Ureter (tissue), 1 donor: Measurements from ENCODE around the gene AKT2. TPM values are rescaled to one million over a fixed set of nuclear protein-coding genes. Genes with fewer than 3 reads are reported as not detected.

Experiments
- DNase-seq: peaks from one replicate; pipeline ENCODE4 v3.0.0-alpha.2; 2020; ENCODE audit warnings: low spot score
- total RNA-seq: library from RNA; stranded (reverse); gene quantifications from one replicate; pipeline ENCODE4 v1.2.4, GENCODE V29; 2023
- donor health status: DM: yes; HTN: yes; CAD: no.

AKT2 gene
- total RNA-seq, 1 donor from 2014 or later = 128 TPM

- no peak for DNase-seq
Observed at GRCh38 chr19:40300668-40301067, 15.5 kb upstream of the AKT2 start.

- DNase-seq = no peak
Observed at GRCh38 chr19:40298026-40298425, 12.9 kb upstream of the AKT2 start.

GRCh38 chr19:40294560-40294959, 9.4 kb upstream of the AKT2 start:
- DNase-seq = no peak

GRCh38 chr19:40286971-40287421, 1.9 kb upstream of the AKT2 start:
- no peak for DNase-seq

- no peak for DNase-seq
Observed at GRCh38 chr19:40286235-40286970, 1.3 kb upstream of the AKT2 start.

GRCh38 chr19:40285353-40286234, 449 bp upstream of the AKT2 start:
- DNase-seq = peak; percentile 99

- DNase-seq = no peak
Observed at GRCh38 chr19:40284251-40284500, 969 bp downstream of the AKT2 start.

- DNase-seq = no peak
Observed at GRCh38 chr19:40283414-40284250, 1.5 kb downstream of the AKT2 start.

- no peak for DNase-seq
Observed at GRCh38 chr19:40282920-40283319, 2.2 kb downstream of the AKT2 start.

- no peak for DNase-seq
Observed at GRCh38 chr19:40282209-40282580, 3.0 kb downstream of the AKT2 start.

GRCh38 chr19:40281381-40282208, 3.5 kb downstream of the AKT2 start:
- DNase-seq = no peak

- DNase-seq = no peak
Observed at GRCh38 chr19:40280608-40281221, 4.4 kb downstream of the AKT2 start.

- no peak for DNase-seq
Observed at GRCh38 chr19:40279761-40280607, 5.2 kb downstream of the AKT2 start.

- peak; percentile 70 for DNase-seq
Observed at GRCh38 chr19:40279120-40279551, 6.0 kb downstream of the AKT2 start.

- DNase-seq = no peak
Observed at GRCh38 chr19:40278361-40279035, 6.6 kb downstream of the AKT2 start.

- DNase-seq = no peak
Observed at GRCh38 chr19:40277356-40278059, 7.6 kb downstream of the AKT2 start.

GRCh38 chr19:40274585-40275544, 10.3 kb downstream of the AKT2 start:
- DNase-seq = no peak
